PFSK-1 (cell line): ENCODE measurements around the gene VAT1L.

Experiments used
- FOXP2 ChIP-seq: optimal IDR thresholded peaks from 2 replicates; pipeline ENCODE3; 2011; ENCODE audit warnings: borderline replicate concordance, control low read depth, inconsistent platforms; ENCODE audit not compliant: insufficient read depth; ENCODE audit errors: extremely low read length, extremely low read depth
- POLR2AphosphoS5 ChIP-seq: IDR thresholded peaks from 2 replicates; pipeline ENCODE4 v1.6.1; 2012; ENCODE audit warnings: low read depth, mild to moderate bottlenecking, control low read depth, low read length, moderate library complexity
- REST ChIP-seq, 2 experiments: IDR thresholded peaks; 2 replicates each; pipeline versions ENCODE4 v1.6.1 to v1.8.0; 2011 to 2012; ENCODE audit warnings: low read depth in 2 of 2, low read length in 2 of 2, control low read depth in 1 of 2, inconsistent platforms in 1 of 2, mild to moderate bottlenecking in 1 of 2, moderate library complexity in 1 of 2; ENCODE audit not compliant: insufficient read depth in 1 of 2
- SIN3A ChIP-seq: IDR thresholded peaks from 2 replicates; pipeline ENCODE4 v1.6.1; 2012; ENCODE audit warnings: mild to moderate bottlenecking, low read length, moderate library complexity, borderline replicate concordance; ENCODE audit not compliant: insufficient read depth
- TAF1 ChIP-seq: IDR thresholded peaks from 2 replicates; pipeline ENCODE4 v1.6.1; 2012; ENCODE audit warnings: low read length, control low read depth, borderline replicate concordance; ENCODE audit not compliant: insufficient read depth

Gene VAT1L

DNA sequence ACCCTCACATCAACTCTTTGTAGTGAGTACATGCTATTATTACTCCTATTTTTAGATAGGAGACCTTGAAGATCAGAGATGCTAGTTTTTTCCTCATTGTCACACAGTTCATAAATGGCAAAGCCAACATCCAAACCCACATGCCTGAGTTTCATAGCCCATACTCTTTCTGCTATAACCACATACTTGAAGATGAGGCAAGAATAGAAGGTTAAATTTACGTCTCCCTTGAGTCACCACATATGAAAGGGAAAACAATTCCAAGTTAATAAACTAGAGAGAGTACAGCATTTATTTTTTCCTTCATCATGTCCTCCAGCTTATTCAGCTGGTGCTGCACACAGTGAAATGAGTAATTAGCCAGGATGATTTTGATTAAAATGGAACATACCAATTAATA is 42.4 kb upstream of the VAT1L start:
- TF ChIP-seq SIN3A = no peak
- TF ChIP-seq FOXP2 = no peak
- no peak for TF ChIP-seq POLR2AphosphoS5
- TF ChIP-seq TAF1 = no peak
- no peak for TF ChIP-seq REST (IDR thresholded peaks at IDR 0.05; ENCODE audit: insufficient read depth in 1 of 2, low read depth in 2 of 2, low read length in 2 of 2)

DNA sequence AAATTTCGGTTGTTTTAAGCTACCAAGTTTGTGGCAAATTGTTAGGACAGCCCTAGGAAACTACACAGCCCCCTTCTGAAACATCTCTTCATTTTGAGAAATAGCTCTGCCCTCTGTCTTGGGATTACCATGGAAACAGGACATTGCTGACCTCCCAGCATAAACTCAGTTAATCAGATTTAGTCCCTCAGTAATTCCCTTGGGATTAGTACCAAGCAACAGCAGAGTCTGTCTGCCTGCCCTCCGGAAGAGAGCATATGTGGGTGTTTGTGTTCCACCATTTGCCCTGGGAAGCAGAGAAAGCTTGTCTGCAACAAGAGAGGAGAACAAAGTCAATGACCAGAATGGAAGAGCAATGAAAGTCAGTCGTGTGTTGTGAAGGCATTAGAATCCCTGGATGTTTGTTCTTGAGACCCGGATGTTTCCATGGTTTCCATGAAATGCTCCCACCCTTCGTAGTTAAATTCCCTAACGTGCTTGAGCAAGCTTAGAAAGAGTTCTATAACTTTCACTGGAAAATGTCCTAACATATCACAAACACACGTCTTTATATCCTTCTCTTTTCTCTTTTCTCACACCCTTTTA is 39.9 kb upstream of the VAT1L start:
- TF ChIP-seq TAF1 (no peak), POLR2AphosphoS5 (no peak), SIN3A (no peak), FOXP2 (no peak), REST (IDR thresholded peaks at IDR 0.05; ENCODE audit: insufficient read depth in 1 of 2, low read depth in 2 of 2, low read length in 2 of 2) (no peak)

- TF ChIP-seq FOXP2 (no peak), TAF1 (no peak), SIN3A (no peak), REST (IDR thresholded peaks at IDR 0.05; ENCODE audit: insufficient read depth in 1 of 2, low read depth in 2 of 2, low read length in 2 of 2) (no peak), POLR2AphosphoS5 (no peak)
Measured at GRCh38 chr16:77749415-77749814, 38.9 kb upstream of the VAT1L start.

DNA sequence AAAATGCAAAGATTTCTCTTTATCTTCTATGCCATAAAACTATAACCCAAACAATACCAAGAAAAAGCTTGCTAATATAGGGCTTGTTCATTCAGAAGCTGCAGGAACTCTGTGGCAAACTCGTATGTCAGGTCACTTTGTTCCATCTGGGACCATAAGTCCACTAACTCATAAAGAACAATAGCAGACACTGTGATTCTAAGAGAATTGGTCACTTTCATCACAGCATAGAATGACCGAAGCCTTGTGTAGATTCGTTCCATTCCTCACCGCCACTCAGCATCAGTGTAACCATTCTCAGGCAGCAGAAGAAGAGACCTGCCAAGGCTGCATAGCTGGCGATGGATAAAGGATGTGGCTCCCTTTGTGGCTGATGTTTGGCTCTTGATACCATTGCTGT is 30.3 kb upstream of the VAT1L start:
- TF ChIP-seq FOXP2 (no peak), POLR2AphosphoS5 (no peak), SIN3A (no peak), REST (IDR thresholded peaks at IDR 0.05; ENCODE audit: insufficient read depth in 1 of 2, low read depth in 2 of 2, low read length in 2 of 2) (no peak), TAF1 (no peak)

DNA sequence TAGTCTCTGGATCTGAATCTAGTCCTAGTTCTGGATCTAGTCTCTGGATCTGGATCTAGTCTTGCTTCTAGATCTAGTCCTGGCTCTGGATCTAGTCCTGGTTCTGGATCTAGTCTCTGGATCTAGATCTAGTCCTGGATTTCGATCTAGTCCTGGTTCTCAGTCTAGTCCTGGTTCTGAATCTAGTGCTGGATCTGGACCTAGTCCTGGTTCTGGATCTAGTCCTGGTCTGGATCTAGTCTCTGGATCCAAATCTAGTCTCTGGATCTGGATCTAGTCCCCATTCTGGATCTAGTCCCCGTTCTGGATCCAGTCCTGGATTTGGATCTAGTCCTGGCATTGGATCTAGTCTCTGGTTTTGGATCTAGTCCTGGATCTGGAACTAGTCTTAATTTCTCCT is 29.9 kb upstream of the VAT1L start:
- no peak for TF ChIP-seq FOXP2
- TF ChIP-seq REST (IDR thresholded peaks at IDR 0.05; ENCODE audit: insufficient read depth in 1 of 2, low read depth in 2 of 2, low read length in 2 of 2) = no peak
- no peak for TF ChIP-seq SIN3A
- TF ChIP-seq TAF1 = no peak
- no peak for TF ChIP-seq POLR2AphosphoS5
